Sigmoid colon (tissue), 4 donors: Measurements from ENCODE around the gene ITGA1.

Experiments used
- CTCF ChIP-seq, 4 experiments: fragments of 450-650 bp in 3 of 4; fragments of 200-600 bp in 1 of 4; IDR thresholded peaks; one replicate each; pipeline ENCODE4 v1.5.1; 2016 to 2019; ENCODE audit warnings: antibody characterized with exemption in 4 of 4, mild to moderate bottlenecking in 3 of 4, moderate library complexity in 2 of 4
- EP300 ChIP-seq, 4 donors: sonication (generic); formaldehyde crosslinking; IDR thresholded peaks; one replicate each; pipeline ENCODE4 v1.6.1; 2017; ENCODE audit warnings: antibody characterized with exemption in 4 of 4

- TF ChIP-seq CTCF (IDR thresholded peaks at IDR 0.05) (no peak), EP300 (IDR thresholded peaks at IDR 0.05) (no peak)
Measured at GRCh38 chr5:52876456-52876855, 88.7 kb downstream of the ITGA1 start.
